Islet of Langerhans (tissue), 1 donor: Measurements from ENCODE around the gene SYNDIG1.

Experiments
- FAIRE-seq: peaks from one replicate; lab custom pipeline; 2011; peaks lifted over from hg19 to GRCh38; lab: Jason Lieb, UNC

Gene SYNDIG1

GRCh38 chr20:24567508-24567907 is 98.1 kb downstream of the SYNDIG1 start:
- FAIRE-seq: no peak

- FAIRE-seq: no peak
Measured at GRCh38 chr20:24568842-24569241, 99.4 kb downstream of the SYNDIG1 start.

- FAIRE-seq: no peak
Measured at GRCh38 chr20:24571159-24571558, 101.7 kb downstream of the SYNDIG1 start.

GRCh38 chr20:24572140-24572539 is 102.7 kb downstream of the SYNDIG1 start:
- FAIRE-seq: no peak

- no peak for FAIRE-seq
Measured at GRCh38 chr20:24572862-24573261, 103.4 kb downstream of the SYNDIG1 start.

- no peak for FAIRE-seq
Measured at GRCh38 chr20:24573557-24573956, 104.1 kb downstream of the SYNDIG1 start.

GRCh38 chr20:24574307-24574706 is 104.9 kb downstream of the SYNDIG1 start:
- no peak for FAIRE-seq

GRCh38 chr20:24574797-24575196 is 105.4 kb downstream of the SYNDIG1 start:
- FAIRE-seq: no peak

GRCh38 chr20:24575811-24576210 is 106.4 kb downstream of the SYNDIG1 start:
- FAIRE-seq: no peak

- no peak for FAIRE-seq
Measured at GRCh38 chr20:24576447-24576846, 107.0 kb downstream of the SYNDIG1 start.

- FAIRE-seq: no peak
Measured at GRCh38 chr20:24577271-24577909, 108.0 kb downstream of the SYNDIG1 start.

- no peak for FAIRE-seq
Measured at GRCh38 chr20:24578567-24579415, 109.4 kb downstream of the SYNDIG1 start.

GRCh38 chr20:24579475-24579874 is 110.0 kb downstream of the SYNDIG1 start:
- FAIRE-seq: no peak

- FAIRE-seq: no peak
Measured at GRCh38 chr20:24580006-24580405, 110.6 kb downstream of the SYNDIG1 start.

GRCh38 chr20:24580855-24581254 is 111.4 kb downstream of the SYNDIG1 start:
- FAIRE-seq: no peak

- no peak for FAIRE-seq
Measured at GRCh38 chr20:24581443-24582170, 112.2 kb downstream of the SYNDIG1 start.

- no peak for FAIRE-seq
Measured at GRCh38 chr20:24582373-24583168, 113.1 kb downstream of the SYNDIG1 start.

GRCh38 chr20:24583169-24583792 is 113.9 kb downstream of the SYNDIG1 start:
- no peak for FAIRE-seq

GRCh38 chr20:24584078-24584477 is 114.6 kb downstream of the SYNDIG1 start:
- no peak for FAIRE-seq

- no peak for FAIRE-seq
Measured at GRCh38 chr20:24584538-24585356, 115.3 kb downstream of the SYNDIG1 start.
